CD4-positive, alpha-beta T cell (primary cell): ENCODE results near the gene RHOT1. TPM values are rescaled to one million over a fixed set of nuclear protein-coding genes. Genes with fewer than 3 reads are reported as not detected.

Source experiments
- ATAC-seq: fragments of 200-7000 bp; cut with Tn5 transposase; one replicate; pipeline ENCODE4 v1.10.0; 2022; ENCODE audit warnings: mild to moderate bottlenecking; ENCODE audit not compliant: poor library complexity
- CTCF ChIA-PET: fragments of 350-600 bp; sonication (Branson Sonifier 250); formaldehyde crosslinking; loops from one replicate; lab custom pipeline; 2021; ENCODE audit warnings: antibody characterized with exemption, inconsistent platforms; lab: Charles Lee
- POLR2A ChIA-PET: fragments of 350-600 bp; sonication (Branson Sonifier 250); formaldehyde crosslinking; loops from one replicate; lab custom pipeline; 2021; ENCODE audit warnings: antibody characterized with exemption, inconsistent platforms; lab: Charles Lee
- DNase-seq, 14 experiments: peaks; one replicate each; pipeline ENCODE4 v3.0.0-alpha.2; 2013 to 2020; ENCODE audit warnings: mixed read lengths in 2 of 14
- H3K27ac ChIP-seq, 2 donors: one replicate each; pipeline versions ENCODE4 v1.5.1 to v1.7.0; 2013; ENCODE audit warnings: low read length in 2 of 2, low read depth in 1 of 2, mild to moderate bottlenecking in 1 of 2
- H3K27me3 ChIP-seq, 2 experiments: 1 replicate in 1 of 2; 2 replicates in 1 of 2; pipeline versions ENCODE4 v1.6.1 to v1.7.0; 2013; ENCODE audit warnings: low read length in 2 of 2, control low read depth in 1 of 2, mild to moderate bottlenecking in 1 of 2, moderate library complexity in 1 of 2; ENCODE audit not compliant: insufficient read depth in 2 of 2, control insufficient read depth in 1 of 2
- H3K36me3 ChIP-seq: one replicate; pipeline ENCODE4 v1.6.1; 2013; ENCODE audit warnings: low read length, control low read depth; ENCODE audit not compliant: insufficient read depth
- H3K4me1 ChIP-seq: one replicate; pipeline ENCODE4 v1.6.1; 2013; ENCODE audit warnings: low read length, control low read depth; ENCODE audit not compliant: insufficient read depth
- H3K4me3 ChIP-seq: one replicate; pipeline ENCODE4 v1.5.1; 2013; ENCODE audit warnings: mild to moderate bottlenecking, low read length, moderate library complexity
- H3K9me3 ChIP-seq, 2 experiments: 1 replicate in 1 of 2; 2 replicates in 1 of 2; pipeline versions ENCODE4 v1.6.1 to v1.7.0; 2013; ENCODE audit warnings: low read length in 2 of 2, mild to moderate bottlenecking in 2 of 2, control low read depth in 1 of 2, moderate library complexity in 1 of 2; ENCODE audit not compliant: control insufficient read depth in 1 of 2, insufficient read depth in 1 of 2
- H3K27ac Mint-ChIP-seq: one replicate; pipeline ENCODE4 v1.8.0; 2020; ENCODE audit warnings: mixed read lengths
- H3K27me3 Mint-ChIP-seq: one replicate; pipeline ENCODE4 v1.8.0; 2021; ENCODE audit warnings: mixed read lengths
- H3K36me3 Mint-ChIP-seq: one replicate; pipeline ENCODE4 v1.8.0; 2021; ENCODE audit warnings: low read depth, mixed read lengths
- H3K4me1 Mint-ChIP-seq: one replicate; pipeline ENCODE4 v1.8.0; 2021; ENCODE audit warnings: low read depth, mixed read lengths
- H3K4me3 Mint-ChIP-seq: one replicate; pipeline ENCODE4 v1.8.0; 2020; ENCODE audit warnings: mild to moderate bottlenecking, mixed read lengths
- H3K9me3 Mint-ChIP-seq: one replicate; pipeline ENCODE4 v1.8.0; 2020; ENCODE audit warnings: mixed read lengths
- CTCF ChIP-seq: fragments of 200-600 bp; IDR thresholded peaks from one replicate; pipeline ENCODE4 v1.8.0; 2022; ENCODE audit warnings: antibody characterized with exemption, mild to moderate bottlenecking
- intact Hi-C, 2 experiments: fragments of 100-400 bp; cut with DNase I in 1 of 2; cut with micrococcal nuclease in 1 of 2; formaldehyde crosslinking; loops; one replicate each; pipeline versions ENCODE4 v1.15.1 to v1.9.0; 2023 to 2025; cut with DNase I, micrococcal nuclease
- total RNA-seq, 174 experiments: library from RNA in 2 of 174; stranded (reverse) in 2 of 174; gene quantifications; one replicate each; pipeline ENCODE4 v1.2.3 and lab custom pipeline; 2021 to 2026

The RHOT1 gene
- total RNA-seq, 2 experiments from 2014 or later: 12.9 to 13.1 TPM

- ATAC-seq (no peak), DNase-seq (no peak)
- H3K4me1 ChIP-seq: peaks cover 24% of the 10 kb centered on the region
- H3K27ac Mint-ChIP-seq: no peak overlapping the region
- TF ChIP-seq CTCF: no peak
- H3K27me3 Mint-ChIP-seq: peaks cover 77% of the 10 kb centered on the region
- no peaks in the 10 kb centered on the region for H3K9me3 ChIP-seq
- peaks cover 29% of the 10 kb centered on the region for H3K4me1 Mint-ChIP-seq
- CTCF ChIA-PET: no interaction called here
- no peaks in the 10 kb centered on the region for H3K9me3 Mint-ChIP-seq
- H3K27me3 ChIP-seq: peaks cover 42 to 57% of the 10 kb centered on the region in 2 experiments
- intact Hi-C loops: no loop called here
- no peak overlapping the region for H3K4me3 ChIP-seq
- POLR2A ChIA-PET: no interaction called here
- H3K36me3 ChIP-seq: no peaks in the 10 kb centered on the region
- no peak overlapping the region for H3K4me3 Mint-ChIP-seq
- no peak overlapping the region for H3K27ac ChIP-seq
- no peaks in the 10 kb centered on the region for H3K36me3 Mint-ChIP-seq
Measured at GRCh38 chr17:32268734-32269288, 126.5 kb downstream of the RHOT1 start.

GRCh38 chr17:32269377-32269776 lies 127.1 kb downstream of the RHOT1 start:
- peak overlapping the region; percentile 3 for H3K4me3 Mint-ChIP-seq
- no peak overlapping the region for H3K4me3 ChIP-seq
- H3K9me3 ChIP-seq: no peaks in the 10 kb centered on the region
- ATAC-seq (no peak), DNase-seq (no peak)
- no peak overlapping the region for H3K27ac ChIP-seq
- peaks cover 77% of the 10 kb centered on the region for H3K27me3 Mint-ChIP-seq
- H3K9me3 Mint-ChIP-seq: no peaks in the 10 kb centered on the region
- CTCF ChIA-PET: no interaction called here
- TF ChIP-seq CTCF: no peak
- peaks cover 24% of the 10 kb centered on the region for H3K4me1 ChIP-seq
- no peaks in the 10 kb centered on the region for H3K36me3 Mint-ChIP-seq
- peaks cover 42 to 52% of the 10 kb centered on the region in 2 experiments for H3K27me3 ChIP-seq
- peaks cover 26% of the 10 kb centered on the region for H3K4me1 Mint-ChIP-seq
- no peak overlapping the region for H3K27ac Mint-ChIP-seq
- POLR2A ChIA-PET: no interaction called here
- intact Hi-C loops: no loop called here
- H3K36me3 ChIP-seq: no peaks in the 10 kb centered on the region

DNA sequence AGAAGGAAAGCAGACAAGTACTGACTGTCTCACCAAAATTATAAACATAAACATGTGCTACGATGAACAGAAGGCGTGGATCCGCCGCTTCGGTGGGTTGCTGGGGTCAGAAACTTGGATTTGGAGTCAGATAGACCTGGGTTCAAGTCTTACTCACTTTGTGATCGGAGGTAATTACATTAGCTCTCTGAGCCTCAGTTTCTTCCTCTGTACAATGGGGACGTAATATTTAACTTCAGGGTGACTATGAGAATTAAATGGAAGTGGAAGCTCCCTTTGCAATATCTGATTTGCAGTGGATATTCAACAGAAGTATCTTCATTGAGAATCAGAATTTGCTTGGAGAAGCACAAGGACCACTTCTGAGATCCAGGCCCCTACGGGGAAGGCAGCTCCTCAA lies 129.5 kb downstream of the RHOT1 start:
- ChIA-PET POLR2A (no interaction called here), CTCF (no interaction called here)
- H3K27me3 ChIP-seq: peaks cover 34 to 36% of the 10 kb centered on the region in 2 experiments

More for the DNA sequence above, 129.5 kb downstream of the RHOT1 start:
- H3K27me3 Mint-ChIP-seq: peaks cover 71% of the 10 kb centered on the region
- DNase-seq (no peak), ATAC-seq (no peak)
- H3K27ac Mint-ChIP-seq: no peak overlapping the region
- Histone ChIP-seq H3K4me1 (peaks cover 15% of the 10 kb centered on the region), H3K27ac (no peak overlapping the region), H3K36me3 (no peaks in the 10 kb centered on the region), H3K9me3 (no peaks in the 10 kb centered on the region), H3K4me3 (no peak overlapping the region)
- H3K4me3 Mint-ChIP-seq: no peak overlapping the region
- no peaks in the 10 kb centered on the region for H3K9me3 Mint-ChIP-seq
- no peak for TF ChIP-seq CTCF
- intact Hi-C loops: no loop called here
- H3K36me3 Mint-ChIP-seq: no peaks in the 10 kb centered on the region
- peaks cover 16% of the 10 kb centered on the region for H3K4me1 Mint-ChIP-seq
